A549 (cell line): ENCODE results near the gene GJD2. TPM values are rescaled to one million over a fixed set of nuclear protein-coding genes. Genes with fewer than 3 reads are reported as not detected.

Experiments
- ATAC-seq, 2 experiments: fragments of 200-7000 bp in 1 of 2; fragments of >200 bp in 1 of 2; cut with Nextera tagmentation in 1 of 2; cut with Tn5 transposase in 1 of 2; 3 replicates each; pipeline versions ENCODE4 v1.8.0 to v1.9.1; 2018 to 2020; ENCODE audit warnings: mild to moderate bottlenecking in 1 of 2, moderate library complexity in 1 of 2
- CTCF ChIA-PET: fragments of 300-600 bp; sonication (Branson Sonifier 250); formaldehyde crosslinking; extraction: SDS; loops from one replicate; lab custom pipeline; 2021; ENCODE audit warnings: antibody characterized with exemption, inconsistent platforms; lab: Yijun Ruan, JAX
- POLR2A ChIA-PET: fragments of 350-600 bp; formaldehyde crosslinking; extraction: SDS; loops from one replicate; lab custom pipeline; 2021; ENCODE audit warnings: antibody characterized with exemption, inconsistent platforms; lab: Yijun Ruan, JAX
- DNase-seq, 2 experiments: peaks; one replicate each; pipeline versions ENCODE4 v3.0.0 to v3.0.0-alpha.2; 2011 to 2016; ENCODE audit warnings: low read depth in 1 of 2, low spot score in 1 of 2
- FAIRE-seq: peaks from 2 replicates; lab custom pipeline; 2011; peaks lifted over from hg19 to GRCh38; lab: Jason Lieb, UNC
- H3K27ac ChIP-seq, 2 experiments: fragments of >200 bp; sonication (Bioruptor Twin); formaldehyde crosslinking; 3 replicates each; pipeline ENCODE4 v1.5.1; 2016 to 2017
- H3K4me1 ChIP-seq: fragments of >200 bp; sonication (Bioruptor Twin); formaldehyde crosslinking; 3 replicates; pipeline ENCODE4 v1.6.1; 2016
- H3K4me2 ChIP-seq: fragments of >200 bp; sonication (Bioruptor Twin); formaldehyde crosslinking; 3 replicates; pipeline ENCODE4 v1.6.1; 2016
- H3K4me3 ChIP-seq: fragments of >200 bp; sonication (Bioruptor Twin); formaldehyde crosslinking; 3 replicates; pipeline ENCODE4 v1.5.1; 2016
- H3K9me3 ChIP-seq: fragments of >200 bp; sonication (Bioruptor Twin); formaldehyde crosslinking; 3 replicates; pipeline ENCODE4 v1.6.1; 2016
- BHLHE40 ChIP-seq: IDR thresholded peaks from 2 replicates; pipeline ENCODE4 v1.6.1; 2012; ENCODE audit warnings: low read depth, low read length, inconsistent platforms
- CEBPB ChIP-seq, 2 experiments: fragments of >200 bp in 1 of 2; sonication (Bioruptor Twin) in 1 of 2; formaldehyde crosslinking in 1 of 2; IDR thresholded peaks; 2 replicates each; pipeline ENCODE4 v1.6.1; 2012 to 2016
- ELK1 ChIP-seq: fragments of 150-350 bp; IDR thresholded peaks from 2 replicates; pipeline ENCODE4 v1.6.1; 2014; ENCODE audit warnings: low read depth, mild to moderate bottlenecking, low read length
- EP300 ChIP-seq, 2 experiments: fragments of >200 bp; sonication (Bioruptor Twin); formaldehyde crosslinking; IDR thresholded peaks; 2 replicates in 1 of 2; 3 replicates in 1 of 2; pipeline ENCODE4 v1.6.1; 2016 to 2017
- JUN ChIP-seq, 2 experiments: fragments of >200 bp; sonication (Bioruptor Twin); formaldehyde crosslinking; IDR thresholded peaks; 2 replicates in 1 of 2; 3 replicates in 1 of 2; pipeline ENCODE4 v1.6.1; 2016 to 2017
- MAFK ChIP-seq: fragments of 450-650 bp; IDR thresholded peaks from 2 replicates; pipeline ENCODE4 v1.6.1; 2014; ENCODE audit not compliant: partially characterized antibody
- MAZ ChIP-seq: fragments of 150-350 bp; IDR thresholded peaks from 2 replicates; pipeline ENCODE4 v1.6.1; 2014; ENCODE audit warnings: antibody characterized with exemption, low read depth, low read length, borderline replicate concordance
- MYC ChIP-seq: IDR thresholded peaks from 2 replicates; pipeline ENCODE4 v1.6.1; 2012; ENCODE audit warnings: mild to moderate bottlenecking, inconsistent platforms, low read length, improper control_type of control experiment, borderline replicate concordance
- POLR2AphosphoS2 ChIP-seq: conservative IDR thresholded peaks from 2 replicates; pipeline ENCODE4 v1.6.1; 2012; ENCODE audit warnings: low read length, improper control_type of control experiment, inconsistent platforms
- RAD21 ChIP-seq, 2 experiments: fragments of >200 bp in 1 of 2; sonication (Bioruptor Twin) in 1 of 2; formaldehyde crosslinking in 1 of 2; IDR thresholded peaks in 1 of 2; conservative IDR thresholded peaks in 1 of 2; 2 replicates in 1 of 2; 3 replicates in 1 of 2; pipeline ENCODE4 v1.6.1; 2012 to 2018; ENCODE audit warnings: inconsistent platforms in 1 of 2
- RFX5 ChIP-seq: fragments of 450-650 bp; IDR thresholded peaks from 2 replicates; pipeline ENCODE4 v1.7.1; 2014; ENCODE audit warnings: antibody characterized with exemption, mild to moderate bottlenecking, moderate library complexity
- SREBF2 ChIP-seq: fragments of 450-650 bp; IDR thresholded peaks from 2 replicates; pipeline ENCODE4 v1.6.1; 2014; ENCODE audit warnings: mild to moderate bottlenecking, moderate library complexity
- TFCP2L1 ChIP-seq: fragments of 250-450 bp; sonication (Bioruptor Pico); IDR thresholded peaks from 2 replicates; pipeline ENCODE4 v1.5.0; 2021; ENCODE audit warnings: mild to moderate bottlenecking
- TP53 ChIP-seq: fragments of 250-450 bp; sonication (Bioruptor Pico); IDR thresholded peaks from 2 replicates; pipeline ENCODE4 v1.5.0; 2021; ENCODE audit warnings: mild to moderate bottlenecking, moderate library complexity
- ZC3H11A ChIP-seq: fragments of 450-650 bp; IDR thresholded peaks from 2 replicates; pipeline ENCODE4 v1.6.1; 2014; ENCODE audit warnings: antibody characterized with exemption, mild to moderate bottlenecking
- ZFP36 ChIP-seq: fragments of 450-650 bp; IDR thresholded peaks from 2 replicates; pipeline ENCODE4 v1.6.1; 2014; ENCODE audit warnings: borderline replicate concordance; ENCODE audit not compliant: partially characterized antibody
- WGBS: methylation state at CpG from one replicate; pipeline ENCODE4 v1.1.6; 2017; ENCODE audit errors: missing lambda C conversion rate; 5-methylcytosine and 5-hydroxymethylcytosine counted together
- polyA plus RNA-seq, 4 experiments: library from polyadenylated mRNA; depleted of rRNA in 3 of 4; stranded (reverse); fragments of >200 nt; fragmentation: RNase III in 1 of 4; extraction: RNeasy Plus Mini Kit Qiagen cat#74134 plus additional on column Dnase treatment in 1 of 4; gene quantifications; 2 replicates in 3 of 4; 3 replicates in 1 of 4; pipeline ENCODE4 v1.2.3, GENCODE V29; 2011 to 2017
- TF ChIP-seq, protein P1 (sequence below): fragments of 250-450 bp; sonication (Bioruptor Pico); IDR thresholded peaks from 2 replicates; pipeline ENCODE4 v1.5.0; 2021; ENCODE audit warnings: mild to moderate bottlenecking, moderate library complexity, borderline replicate concordance
- TF ChIP-seq, protein P2 (sequence below): IDR thresholded peaks from 2 replicates; pipeline ENCODE4 v1.6.1; 2012
- TF ChIP-seq, protein P3 (sequence below): fragments of >200 bp; sonication (Bioruptor Twin); formaldehyde crosslinking; IDR thresholded peaks from 2 replicates; pipeline ENCODE4 v1.6.1; 2016
- TF ChIP-seq, protein P4 (sequence below): fragments of 250-450 bp; sonication (Bioruptor Pico); IDR thresholded peaks from 2 replicates; pipeline ENCODE4 v1.5.0; 2020; ENCODE audit warnings: low read depth, mild to moderate bottlenecking, moderate library complexity

Gene GJD2
- polyA plus RNA-seq, 2 of the 4 experiments (the other 2 are of a cell fraction): not detected

DNA sequence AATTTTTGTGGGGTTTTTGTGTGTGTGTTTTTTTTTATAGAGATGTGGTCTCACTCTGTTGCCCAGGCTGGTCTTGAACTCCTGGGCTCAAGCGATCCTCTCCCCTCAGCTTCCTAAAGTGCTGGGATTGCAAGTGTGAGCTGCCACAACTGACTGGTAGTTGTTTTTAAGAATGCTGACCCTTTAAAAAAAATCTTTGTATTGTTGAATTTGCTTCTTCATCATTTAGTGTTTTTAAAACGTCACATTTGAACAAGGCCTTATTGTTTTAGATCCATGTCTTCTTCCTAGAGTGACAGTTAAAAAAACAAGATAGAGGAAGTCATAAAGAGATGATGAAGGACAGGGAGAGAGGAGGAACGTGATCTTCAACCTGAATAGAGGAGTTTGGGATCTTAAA, 24.1 kb downstream of the GJD2 start (continued):
- TF ChIP-seq, protein P1, sequence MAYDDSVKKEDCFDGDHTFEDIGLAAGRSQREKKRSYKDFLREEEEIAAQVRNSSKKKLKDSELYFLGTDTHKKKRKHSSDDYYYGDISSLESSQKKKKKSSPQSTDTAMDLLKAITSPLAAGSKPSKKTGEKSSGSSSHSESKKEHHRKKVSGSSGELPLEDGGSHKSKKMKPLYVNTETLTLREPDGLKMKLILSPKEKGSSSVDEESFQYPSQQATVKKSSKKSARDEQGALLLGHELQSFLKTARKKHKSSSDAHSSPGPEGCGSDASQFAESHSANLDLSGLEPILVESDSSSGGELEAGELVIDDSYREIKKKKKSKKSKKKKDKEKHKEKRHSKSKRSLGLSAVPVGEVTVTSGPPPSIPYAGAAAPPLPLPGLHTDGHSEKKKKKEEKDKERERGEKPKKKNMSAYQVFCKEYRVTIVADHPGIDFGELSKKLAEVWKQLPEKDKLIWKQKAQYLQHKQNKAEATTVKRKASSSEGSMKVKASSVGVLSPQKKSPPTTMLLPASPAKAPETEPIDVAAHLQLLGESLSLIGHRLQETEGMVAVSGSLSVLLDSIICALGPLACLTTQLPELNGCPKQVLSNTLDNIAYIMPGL (CRISPR knock-in tag): no peak

DNA sequence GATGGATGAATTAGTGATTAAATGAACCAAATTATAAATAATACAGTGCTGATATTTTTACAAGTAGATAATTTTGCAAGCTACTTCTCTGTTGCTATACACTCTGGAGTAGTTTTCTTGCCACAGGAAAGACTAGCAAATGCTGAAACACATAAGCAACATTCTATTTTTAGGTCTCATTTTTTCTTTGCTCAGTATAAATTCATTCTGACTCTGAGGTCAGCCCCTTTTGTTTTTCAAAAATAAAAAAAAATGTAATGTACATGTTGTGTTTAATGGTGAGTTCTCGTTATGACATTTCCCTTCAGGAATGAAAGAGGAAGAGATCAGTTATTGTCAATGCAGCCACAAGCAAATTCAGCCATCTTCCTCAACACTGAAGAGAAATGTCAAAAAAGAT, 24.9 kb downstream of the GJD2 start:
- DNase-seq (no peak), ATAC-seq (no peak), FAIRE-seq (no peak)
- CTCF ChIA-PET: interaction anchor here (1.0 to 1.1 kb wide), 2 partner anchors 12 to 22 kb away, joined by 3 to 4 read pairs; no protein-coding TSS in a partner anchor
- H3K4me3 ChIP-seq: no peak overlapping the region
- no peak overlapping the region for H3K27ac ChIP-seq
- no peaks in the 10 kb centered on the region for H3K9me3 ChIP-seq
- WGBS: 2% methylated on average over 1 of the region's 1 CpG
- H3K4me2 ChIP-seq: no peak overlapping the region
- TF ChIP-seq BHLHE40 (no peak), ZC3H11A (no peak)
- POLR2A ChIA-PET: no interaction called here
- no peaks in the 10 kb centered on the region for H3K4me1 ChIP-seq

- ChIA-PET CTCF (interaction anchor here (1.1 kb wide), 1 partner anchor 21 kb away, joined by 4 read pairs; no protein-coding TSS in a partner anchor), POLR2A (no interaction called here)
- Histone ChIP-seq H3K4me2 (no peak overlapping the region), H3K27ac (no peak overlapping the region), H3K4me3 (no peak overlapping the region), H3K9me3 (no peaks in the 10 kb centered on the region), H3K4me1 (no peaks in the 10 kb centered on the region)
- TF ChIP-seq CEBPB (IDR thresholded peaks at IDR 0.05): no peak
- TF ChIP-seq MYC: no peak
- TF ChIP-seq MAZ: no peak
- TF ChIP-seq ZC3H11A: no peak
- no peak for TF ChIP-seq JUN (IDR thresholded peaks at IDR 0.05)
- no peak for TF ChIP-seq RFX5
- TF ChIP-seq SREBF2: no peak
- TF ChIP-seq, protein P2, sequence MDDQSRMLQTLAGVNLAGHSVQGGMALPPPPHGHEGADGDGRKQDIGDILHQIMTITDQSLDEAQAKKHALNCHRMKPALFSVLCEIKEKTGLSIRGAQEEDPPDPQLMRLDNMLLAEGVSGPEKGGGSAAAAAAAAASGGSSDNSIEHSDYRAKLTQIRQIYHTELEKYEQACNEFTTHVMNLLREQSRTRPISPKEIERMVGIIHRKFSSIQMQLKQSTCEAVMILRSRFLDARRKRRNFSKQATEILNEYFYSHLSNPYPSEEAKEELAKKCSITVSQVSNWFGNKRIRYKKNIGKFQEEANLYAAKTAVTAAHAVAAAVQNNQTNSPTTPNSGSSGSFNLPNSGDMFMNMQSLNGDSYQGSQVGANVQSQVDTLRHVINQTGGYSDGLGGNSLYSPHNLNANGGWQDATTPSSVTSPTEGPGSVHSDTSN: no peak
- no peak for TF ChIP-seq RAD21 (conservative IDR thresholded peaks at IDR 0.05 in 1 of 2, IDR thresholded peaks at IDR 0.05 in 1 of 2)
- TF ChIP-seq, protein P1 (CRISPR knock-in tag): no peak
- TF ChIP-seq, protein P3, sequence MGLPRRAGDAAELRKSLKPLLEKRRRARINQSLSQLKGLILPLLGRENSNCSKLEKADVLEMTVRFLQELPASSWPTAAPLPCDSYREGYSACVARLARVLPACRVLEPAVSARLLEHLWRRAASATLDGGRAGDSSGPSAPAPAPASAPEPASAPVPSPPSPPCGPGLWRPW: no peak
- TF ChIP-seq ZFP36: no peak
- no peak for TF ChIP-seq POLR2AphosphoS2
- no peak for TF ChIP-seq TFCP2L1
- TF ChIP-seq ELK1: no peak
- no peak for TF ChIP-seq MAFK
- TF ChIP-seq, protein P4, sequence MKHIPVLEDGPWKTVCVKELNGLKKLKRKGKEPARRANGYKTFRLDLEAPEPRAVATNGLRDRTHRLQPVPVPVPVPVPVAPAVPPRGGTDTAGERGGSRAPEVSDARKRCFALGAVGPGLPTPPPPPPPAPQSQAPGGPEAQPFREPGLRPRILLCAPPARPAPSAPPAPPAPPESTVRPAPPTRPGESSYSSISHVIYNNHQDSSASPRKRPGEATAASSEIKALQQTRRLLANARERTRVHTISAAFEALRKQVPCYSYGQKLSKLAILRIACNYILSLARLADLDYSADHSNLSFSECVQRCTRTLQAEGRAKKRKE (CRISPR knock-in tag): no peak
- no peak for TF ChIP-seq EP300 (IDR thresholded peaks at IDR 0.05)
- TF ChIP-seq TP53 (CRISPR knock-in tag): no peak
- ATAC-seq (no peak), DNase-seq (no peak), FAIRE-seq (no peak)
- WGBS: 25% methylated on average over 2 of the region's 2 CpGs
Observed at GRCh38 chr15:34729056-34729455, 25.7 kb downstream of the GJD2 start.
